Activated CD8-positive, alpha-beta memory T cell treated with anti-CD3 and anti-CD28 coated beads for 1 hour (primary cell): ENCODE results near the gene ADPRHL1.
A peak's percentile ranks its signal among the peaks of the same experiment; 100 is the strongest.

Experiments used
- DNase-seq, 2 donors: peaks; one replicate each; pipeline ENCODE4 v3.0.0-alpha.2; 2020; ENCODE audit warnings: low read depth in 1 of 2; ENCODE audit errors: extremely low read depth in 1 of 2

ADPRHL1 gene

GRCh38 chr13:113452942-113453901, at the start of gene ADPRHL1:
Gene ADPRHL1, minus strand, starts transcription at chr13:113453488. Its CDS starts 51 bp downstream, at chr13:113453437.
- no peak for DNase-seq

- no peak for DNase-seq
Observed at GRCh38 chr13:113502686-113503085, 49.4 kb upstream of the ADPRHL1 start.

GRCh38 chr13:113500530-113501265, 47.4 kb upstream of the ADPRHL1 start:
- no peak for DNase-seq

- no peak for DNase-seq
Observed at GRCh38 chr13:113499936-113500335, 46.6 kb upstream of the ADPRHL1 start.

DNA sequence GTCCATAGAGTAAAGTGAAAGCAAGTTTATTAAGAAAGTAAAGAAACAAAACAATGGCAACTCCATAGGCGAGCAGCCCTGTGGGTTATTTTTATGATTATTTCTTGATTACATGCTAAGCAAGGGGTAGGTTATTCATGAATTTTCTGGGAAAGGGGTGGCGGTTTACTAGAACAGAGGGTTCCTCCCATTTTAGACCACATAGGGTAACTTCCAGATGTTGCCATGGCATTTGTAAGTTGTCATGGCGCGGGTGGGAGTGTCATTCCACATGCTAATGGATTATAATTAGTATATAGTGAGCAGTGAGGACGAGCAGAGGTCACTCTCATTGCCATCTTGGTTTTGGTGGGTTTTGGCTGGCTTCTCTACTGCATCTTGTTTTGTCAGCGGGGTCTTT, 45.6 kb upstream of the ADPRHL1 start:
- no peak for DNase-seq

GRCh38 chr13:113497217-113497616, 43.9 kb upstream of the ADPRHL1 start:
- no peak for DNase-seq

DNA sequence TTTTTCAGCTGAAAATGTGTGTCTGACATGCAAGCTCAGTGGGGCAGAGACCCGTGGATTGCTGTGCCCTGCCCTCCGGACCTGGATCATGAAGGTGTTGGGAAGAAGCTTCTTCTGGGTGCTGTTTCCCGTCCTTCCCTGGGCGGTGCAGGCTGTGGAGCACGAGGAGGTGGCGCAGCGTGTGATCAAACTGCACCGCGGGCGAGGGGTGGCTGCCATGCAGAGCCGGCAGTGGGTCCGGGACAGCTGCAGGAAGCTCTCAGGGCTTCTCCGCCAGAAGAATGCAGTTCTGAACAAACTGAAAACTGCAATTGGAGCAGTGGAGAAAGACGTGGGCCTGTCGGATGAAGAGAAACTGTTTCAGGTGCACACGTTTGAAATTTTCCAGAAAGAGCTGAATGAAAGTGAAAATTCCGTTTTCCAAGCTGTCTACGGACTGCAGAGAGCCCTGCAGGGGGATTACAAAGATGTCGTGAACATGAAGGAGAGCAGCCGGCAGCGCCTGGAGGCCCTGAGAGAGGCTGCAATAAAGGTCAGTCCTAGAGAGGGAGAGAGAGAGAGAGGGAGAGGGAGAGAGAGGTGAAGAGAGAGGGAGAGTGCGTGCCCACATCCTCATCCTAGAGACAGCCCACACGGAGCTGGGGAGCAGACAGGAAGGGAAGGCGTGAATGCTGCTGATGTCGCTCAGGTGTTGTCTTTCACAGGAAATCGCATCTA, 42.4 kb upstream of the ADPRHL1 start:
- DNase-seq: no peak

GRCh38 chr13:113493315-113493951, 40.1 kb upstream of the ADPRHL1 start:
- DNase-seq: no peak

- no peak for DNase-seq
Observed at GRCh38 chr13:113491982-113492381, 38.7 kb upstream of the ADPRHL1 start.

DNA sequence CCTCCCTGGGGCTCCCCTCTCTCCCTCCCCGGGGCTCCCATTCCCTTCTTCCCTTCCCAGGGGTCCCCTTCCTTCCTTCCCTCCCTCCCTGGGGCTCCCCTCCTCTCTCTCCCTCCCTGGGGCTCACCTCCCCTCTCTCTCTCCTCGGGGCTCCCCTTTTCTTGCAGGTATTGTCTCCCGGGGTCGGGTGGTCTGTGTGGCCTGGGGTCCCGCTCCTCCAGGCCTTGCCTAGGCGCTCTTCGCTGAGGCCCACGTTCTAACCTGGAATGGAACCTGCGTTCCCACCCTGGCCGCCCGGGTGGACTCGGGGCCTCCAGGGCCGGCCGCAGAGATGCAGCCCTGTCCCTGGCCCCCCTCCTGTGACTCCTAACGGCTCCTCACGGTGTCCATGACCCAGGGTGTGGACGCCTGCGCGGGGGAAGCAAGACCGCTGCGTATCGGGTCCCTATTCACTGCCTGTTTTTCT, 38.2 kb upstream of the ADPRHL1 start:
- no peak for DNase-seq

DNA sequence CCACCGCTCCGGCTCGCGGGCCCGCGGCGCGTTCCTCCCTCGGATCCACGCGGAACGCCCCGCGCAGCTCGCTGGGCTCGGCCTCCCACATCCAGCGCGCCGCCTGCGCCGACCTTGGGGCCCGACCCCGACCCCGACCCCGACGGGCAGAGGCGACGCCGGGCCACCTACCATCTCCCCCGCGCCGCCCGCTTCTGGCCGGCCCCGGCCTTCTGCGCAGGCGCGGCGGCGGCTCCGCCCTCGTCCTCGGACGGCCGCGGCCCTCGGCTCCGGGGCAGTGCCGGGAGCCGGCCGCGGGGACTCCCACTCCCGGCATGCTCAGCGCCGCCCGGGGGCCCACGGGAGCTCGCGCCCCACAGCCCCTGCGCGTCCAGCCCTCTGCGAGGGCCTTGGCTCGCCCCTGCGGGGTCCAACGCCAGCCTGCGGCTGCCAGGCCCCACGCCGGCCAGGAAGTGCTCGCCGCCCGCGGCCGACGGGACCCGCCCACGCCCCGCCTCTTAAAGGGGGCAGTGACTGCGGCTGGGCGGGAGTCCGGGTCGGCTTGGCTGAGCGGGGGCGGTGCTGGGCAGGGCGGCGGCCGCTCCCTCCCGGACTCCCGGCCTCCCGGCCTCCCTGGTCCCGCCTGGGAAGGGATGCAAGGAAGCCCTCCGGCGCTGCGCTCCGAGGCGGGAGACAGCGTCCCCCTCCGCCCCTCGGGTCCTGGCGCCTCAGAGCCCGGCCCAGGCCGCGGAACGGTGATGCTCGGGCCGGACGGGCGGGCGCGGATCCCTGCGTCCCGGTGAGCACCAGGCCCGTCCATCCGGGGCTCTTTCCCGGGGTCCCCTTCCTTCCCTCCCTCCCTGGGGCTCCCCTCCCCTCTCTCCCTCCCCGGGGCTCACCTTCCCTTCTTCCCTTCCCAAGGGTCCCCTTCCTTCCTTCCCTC, 37.5 kb upstream of the ADPRHL1 start, which contains the start of gene DCUN1D2:
DCUN1D2 (minus strand) TSS at position 216 of the 922 bp plus-strand sequence; CDS start at position 174, 42 bp downstream.
- DNase-seq: peak; percentile 17 to 60

DNA sequence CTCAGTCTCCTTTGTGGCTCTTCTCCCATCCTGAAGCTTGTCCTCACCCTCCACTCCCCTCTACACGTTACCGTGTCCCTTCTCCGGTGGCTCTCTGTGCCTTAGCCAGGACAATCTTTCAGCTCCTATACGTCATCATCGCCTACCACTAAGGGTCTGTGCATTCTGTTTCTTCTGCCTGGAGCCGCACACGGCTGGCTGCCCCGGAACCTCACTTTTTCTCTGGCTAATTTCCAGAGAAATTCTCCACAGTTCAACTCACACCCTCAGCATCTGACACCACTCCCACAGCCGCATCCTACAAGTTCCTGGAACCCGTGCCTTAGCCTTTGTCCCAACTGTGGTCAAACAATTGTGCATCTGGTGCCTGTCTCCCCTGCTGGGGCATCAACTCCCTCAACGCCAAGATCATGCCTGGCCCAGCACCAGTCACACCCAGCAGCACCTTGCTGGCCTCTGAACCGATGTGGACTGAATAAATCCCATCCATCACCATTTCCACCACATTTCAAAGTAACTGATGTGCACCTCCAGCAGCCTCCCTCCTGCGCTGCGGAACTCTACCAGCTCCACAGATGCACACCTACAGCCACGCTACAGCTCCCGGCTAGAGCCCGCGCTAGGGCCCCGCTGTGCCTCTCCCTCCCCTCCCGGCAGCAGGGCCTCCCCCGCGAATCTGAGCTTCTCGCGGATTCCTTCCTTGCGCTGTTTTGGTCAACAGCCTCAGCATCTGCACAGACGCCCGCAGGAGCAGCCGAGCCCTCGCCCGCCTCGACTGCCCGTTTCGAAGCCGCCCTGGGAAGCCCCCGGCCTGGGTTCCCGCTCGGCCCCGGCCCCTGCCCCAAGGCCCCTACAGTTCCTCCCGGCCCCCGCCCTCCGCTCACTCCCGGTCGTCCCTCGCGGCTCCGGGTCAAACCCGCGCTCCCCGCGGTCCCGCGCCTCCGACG, 36.5 kb upstream of the ADPRHL1 start:
- DNase-seq: peak in 1 of 2 donors; percentile 15

DNA sequence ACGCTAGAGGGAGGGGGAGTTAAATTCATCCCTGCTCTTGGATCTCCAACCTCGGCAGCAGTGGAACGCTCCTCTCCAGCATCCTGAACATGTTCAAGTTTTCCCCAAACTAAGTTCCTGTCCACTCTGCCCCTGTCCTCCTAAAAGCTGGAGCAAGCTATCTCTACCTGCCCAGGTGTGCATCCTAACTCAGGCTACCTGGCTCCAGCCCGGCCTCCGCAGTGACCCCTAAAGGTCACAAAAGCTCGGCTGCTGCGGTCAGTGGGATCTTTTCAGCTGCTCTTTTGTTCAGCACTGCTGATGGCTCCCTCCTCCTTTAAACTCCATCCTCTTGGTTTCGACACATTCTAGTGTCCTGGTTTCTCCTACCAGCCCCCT, 35.9 kb upstream of the ADPRHL1 start:
- no peak for DNase-seq

DNA sequence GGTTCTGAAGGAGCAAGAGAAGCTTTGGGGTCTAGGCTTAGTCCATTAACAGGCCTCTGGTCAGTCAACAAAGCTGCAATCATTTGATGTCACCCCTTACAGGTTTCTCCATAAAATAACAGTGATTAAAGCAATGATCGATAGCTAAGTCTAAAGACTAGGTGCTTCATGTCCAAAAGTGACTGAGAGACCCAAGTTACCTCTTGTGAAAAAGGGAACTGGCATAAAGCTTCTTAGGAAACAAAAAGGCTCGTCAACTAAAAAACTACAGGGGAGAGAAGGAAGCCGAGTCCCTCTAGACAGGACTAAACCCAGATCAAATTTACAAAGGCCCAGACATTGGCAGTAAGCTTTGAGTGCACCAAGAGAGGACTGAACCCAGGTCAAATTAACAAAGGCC, 35.0 kb upstream of the ADPRHL1 start:
- DNase-seq: no peak

- no peak for DNase-seq
Observed at GRCh38 chr13:113486698-113487097, 33.4 kb upstream of the ADPRHL1 start.

- DNase-seq: no peak
Observed at GRCh38 chr13:113485545-113485944, 32.3 kb upstream of the ADPRHL1 start.

- no peak for DNase-seq
Observed at GRCh38 chr13:113483504-113484293, 30.4 kb upstream of the ADPRHL1 start.

- no peak for DNase-seq
Observed at GRCh38 chr13:113483081-113483480, 29.8 kb upstream of the ADPRHL1 start.
